Subcutaneous abdominal adipose tissue (tissue), 5 donors: ENCODE measurements around the gene POU6F2.

Source experiments
- H3K27ac ChIP-seq: one replicate; pipeline ENCODE4 v1.7.0; 2013; ENCODE audit warnings: low read depth, mild to moderate bottlenecking, inconsistent platforms, low read length, moderate library complexity
- H3K27me3 ChIP-seq, 5 donors: one replicate each; pipeline ENCODE4 v1.7.0; 2013; ENCODE audit warnings: low read length in 5 of 5, inconsistent platforms in 1 of 5; ENCODE audit not compliant: control insufficient read depth in 5 of 5, insufficient read depth in 4 of 5
- H3K36me3 ChIP-seq, 5 donors: one replicate each; pipeline ENCODE4 v1.7.0; 2013; ENCODE audit warnings: low read length in 5 of 5; ENCODE audit not compliant: control insufficient read depth in 5 of 5, insufficient read depth in 5 of 5
- H3K4me1 ChIP-seq, 5 donors: one replicate each; pipeline ENCODE4 v1.7.0; 2013; ENCODE audit warnings: low read length in 5 of 5, mild to moderate bottlenecking in 3 of 5, moderate library complexity in 1 of 5; ENCODE audit not compliant: control insufficient read depth in 5 of 5, insufficient read depth in 5 of 5
- H3K4me3 ChIP-seq, 5 donors: one replicate each; pipeline ENCODE4 v1.7.0; 2013; ENCODE audit warnings: low read length in 5 of 5, low read depth in 1 of 5
- H3K9ac ChIP-seq, 5 donors: one replicate each; pipeline ENCODE4 v1.7.0; 2013; ENCODE audit warnings: low read length in 5 of 5, mild to moderate bottlenecking in 4 of 5, moderate library complexity in 3 of 5
- H3K9me3 ChIP-seq, 5 donors: one replicate each; pipeline ENCODE4 v1.7.0; 2013; ENCODE audit warnings: low read length in 5 of 5; ENCODE audit not compliant: control insufficient read depth in 5 of 5
- donor health status: healthy.
- donor health status: healthy.
- donor health status: healthy.
- donor health status: healthy.
- donor health status: healthy.

POU6F2 gene

GRCh38 chr7:39270018-39270417, 292.3 kb downstream of the POU6F2 start:
- no peak overlapping the region for H3K27ac ChIP-seq
- H3K4me1 ChIP-seq, result peaks cover 0 to 3% (median 0%) of the 10 kb centered on the region in 5 donors

DNA sequence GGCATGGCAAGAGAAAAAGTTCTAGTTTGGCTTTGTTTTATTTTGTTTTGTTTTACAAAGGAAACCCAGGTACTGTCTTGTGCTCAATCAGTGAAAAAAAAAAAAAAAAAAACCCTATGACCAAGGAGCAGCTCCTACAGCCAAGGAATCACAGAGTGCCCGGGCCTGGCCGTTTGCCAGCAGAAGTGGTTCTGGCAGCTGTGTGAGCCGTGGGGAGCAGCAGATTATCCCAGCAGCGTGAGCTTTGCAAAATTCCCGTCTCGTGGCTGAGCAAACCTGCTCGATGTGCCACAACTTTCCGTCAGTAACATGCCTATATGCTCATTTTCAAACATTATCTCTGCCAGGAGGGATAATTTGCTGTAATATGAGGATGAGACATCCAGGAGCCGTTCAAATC, 293.7 kb downstream of the POU6F2 start:
- H3K9ac ChIP-seq, result no peak overlapping the region
- no peaks in the 10 kb centered on the region for H3K36me3 ChIP-seq
- H3K27me3 ChIP-seq, result no peaks in the 10 kb centered on the region
- H3K9me3 ChIP-seq, result no peaks in the 10 kb centered on the region
- H3K4me1 ChIP-seq, result peaks cover 0 to 3% (median 0%) of the 10 kb centered on the region in 5 donors
- no peak overlapping the region for H3K4me3 ChIP-seq
- no peak overlapping the region for H3K27ac ChIP-seq

More at GRCh38 chr7:39270018-39270417, 292.3 kb downstream of the POU6F2 start:
- Histone ChIP-seq H3K4me3 (no peak overlapping the region), H3K9ac (no peak overlapping the region), H3K27me3 (no peaks in the 10 kb centered on the region), H3K36me3 (no peaks in the 10 kb centered on the region), H3K9me3 (no peaks in the 10 kb centered on the region)

DNA sequence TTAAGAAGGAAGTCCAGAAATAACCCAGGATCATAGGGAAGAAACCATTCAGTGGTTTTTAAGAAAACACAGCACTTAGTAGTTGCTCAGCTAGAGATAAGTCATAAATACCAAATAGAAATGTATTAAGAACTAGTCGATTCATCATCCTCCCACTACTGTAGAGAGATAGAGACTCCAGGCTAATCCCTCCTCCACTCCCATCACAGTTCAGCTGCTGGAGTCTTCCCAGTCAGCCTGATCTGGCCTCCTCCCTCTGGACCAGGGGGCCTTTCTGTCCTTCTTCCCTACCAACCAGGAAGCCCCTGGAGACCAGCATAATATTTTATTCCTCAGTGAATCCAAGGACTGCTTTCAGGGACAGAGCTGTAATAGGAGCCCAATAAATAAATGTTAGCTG, 294.4 kb downstream of the POU6F2 start:
- Histone ChIP-seq H3K27me3 (no peaks in the 10 kb centered on the region), H3K27ac (no peak overlapping the region), H3K36me3 (no peaks in the 10 kb centered on the region), H3K9ac (no peak overlapping the region), H3K4me3 (no peak overlapping the region), H3K9me3 (no peaks in the 10 kb centered on the region), H3K4me1 (peaks cover 0 to 3% (median 0%) of the 10 kb centered on the region in 5 donors)

DNA sequence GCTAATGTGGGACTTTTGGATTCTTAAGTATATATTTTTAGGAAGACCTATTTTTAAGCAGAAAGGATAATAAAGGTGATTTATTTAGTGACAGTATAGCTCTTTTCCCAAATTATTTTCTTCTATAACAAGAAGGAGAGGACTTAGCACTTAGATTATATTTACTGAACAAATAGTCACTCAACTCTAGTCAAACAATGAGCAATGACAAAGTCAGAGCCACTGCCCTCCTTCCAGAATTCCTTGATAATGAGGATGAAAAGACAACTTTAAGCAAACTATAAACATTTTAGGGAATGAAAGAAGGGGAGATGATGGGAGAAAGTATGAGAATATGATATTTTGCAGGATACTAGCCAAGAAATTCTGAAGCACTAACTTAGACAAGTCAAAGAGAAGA, 295.0 kb downstream of the POU6F2 start:
- H3K4me3 ChIP-seq, result no peak overlapping the region
- no peaks in the 10 kb centered on the region for H3K27me3 ChIP-seq
- H3K36me3 ChIP-seq, result no peaks in the 10 kb centered on the region
- H3K4me1 ChIP-seq, result peaks cover 0 to 3% (median 0%) of the 10 kb centered on the region in 5 donors
- H3K9me3 ChIP-seq, result no peaks in the 10 kb centered on the region
- H3K27ac ChIP-seq, result no peak overlapping the region
- no peak overlapping the region for H3K9ac ChIP-seq

DNA sequence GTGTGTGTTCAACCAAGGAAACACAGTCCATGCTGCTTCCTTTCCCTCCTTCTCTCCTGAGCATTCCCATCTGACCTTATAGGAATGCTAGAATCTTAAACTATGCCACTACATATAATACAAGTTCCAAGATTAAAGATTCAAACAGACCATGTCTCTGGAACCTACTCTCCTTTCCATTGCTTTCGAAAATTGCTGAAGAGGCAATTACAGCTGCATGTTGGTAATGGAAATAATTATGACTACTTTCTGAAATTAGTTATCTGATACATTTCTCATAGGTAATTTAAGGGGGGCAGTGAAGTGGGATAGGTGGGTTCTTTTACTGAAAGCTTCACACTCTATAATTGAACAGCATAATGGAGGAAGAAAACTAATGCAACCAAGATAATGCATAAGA, 302.6 kb downstream of the POU6F2 start:
- H3K27me3 ChIP-seq, result no peaks in the 10 kb centered on the region

DNA sequence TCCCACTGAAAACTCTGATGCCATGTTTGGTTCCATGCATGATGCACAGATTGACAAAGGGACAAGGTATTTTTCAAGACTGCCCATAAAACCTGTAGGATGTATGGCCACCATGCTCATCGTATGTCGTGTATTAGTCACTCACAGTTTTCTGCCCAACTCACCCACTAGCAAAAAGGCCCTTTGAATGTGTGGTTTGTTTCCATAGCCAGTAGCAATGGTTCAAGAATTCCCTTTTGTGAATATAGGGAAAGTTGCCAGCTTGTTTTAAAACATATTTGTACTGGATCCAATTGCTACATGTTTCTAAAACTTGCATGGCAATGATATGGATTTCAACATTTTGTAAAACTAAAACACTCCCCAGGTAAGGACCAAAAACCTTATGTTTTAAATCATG, 307.5 kb downstream of the POU6F2 start:
- no peaks in the 10 kb centered on the region for H3K4me1 ChIP-seq
- no peaks in the 10 kb centered on the region for H3K36me3 ChIP-seq
- no peaks in the 10 kb centered on the region for H3K27me3 ChIP-seq
- H3K27ac ChIP-seq, result no peak overlapping the region
- no peak overlapping the region for H3K9ac ChIP-seq
- H3K4me3 ChIP-seq, result no peak overlapping the region
- H3K9me3 ChIP-seq, result no peaks in the 10 kb centered on the region

More for the DNA sequence above, 302.6 kb downstream of the POU6F2 start:
- H3K4me3 ChIP-seq, result no peak overlapping the region
- H3K9ac ChIP-seq, result no peak overlapping the region
- H3K36me3 ChIP-seq, result no peaks in the 10 kb centered on the region
- no peaks in the 10 kb centered on the region for H3K4me1 ChIP-seq
- no peaks in the 10 kb centered on the region for H3K9me3 ChIP-seq
- H3K27ac ChIP-seq, result no peak overlapping the region

GRCh38 chr7:39288303-39288702, 310.6 kb downstream of the POU6F2 start:
- no peak overlapping the region for H3K9ac ChIP-seq
- H3K4me3 ChIP-seq, result no peak overlapping the region
- no peaks in the 10 kb centered on the region for H3K27me3 ChIP-seq
- H3K4me1 ChIP-seq, result no peaks in the 10 kb centered on the region
- no peak overlapping the region for H3K27ac ChIP-seq
- H3K36me3 ChIP-seq, result no peaks in the 10 kb centered on the region
- H3K9me3 ChIP-seq, result no peaks in the 10 kb centered on the region

- Histone ChIP-seq H3K36me3 (no peaks in the 10 kb centered on the region), H3K9ac (no peak overlapping the region), H3K27ac (no peak overlapping the region), H3K4me1 (no peaks in the 10 kb centered on the region), H3K9me3 (no peaks in the 10 kb centered on the region), H3K4me3 (no peak overlapping the region), H3K27me3 (no peaks in the 10 kb centered on the region)
Observed at GRCh38 chr7:39291628-39292410, 314.1 kb downstream of the POU6F2 start.

DNA sequence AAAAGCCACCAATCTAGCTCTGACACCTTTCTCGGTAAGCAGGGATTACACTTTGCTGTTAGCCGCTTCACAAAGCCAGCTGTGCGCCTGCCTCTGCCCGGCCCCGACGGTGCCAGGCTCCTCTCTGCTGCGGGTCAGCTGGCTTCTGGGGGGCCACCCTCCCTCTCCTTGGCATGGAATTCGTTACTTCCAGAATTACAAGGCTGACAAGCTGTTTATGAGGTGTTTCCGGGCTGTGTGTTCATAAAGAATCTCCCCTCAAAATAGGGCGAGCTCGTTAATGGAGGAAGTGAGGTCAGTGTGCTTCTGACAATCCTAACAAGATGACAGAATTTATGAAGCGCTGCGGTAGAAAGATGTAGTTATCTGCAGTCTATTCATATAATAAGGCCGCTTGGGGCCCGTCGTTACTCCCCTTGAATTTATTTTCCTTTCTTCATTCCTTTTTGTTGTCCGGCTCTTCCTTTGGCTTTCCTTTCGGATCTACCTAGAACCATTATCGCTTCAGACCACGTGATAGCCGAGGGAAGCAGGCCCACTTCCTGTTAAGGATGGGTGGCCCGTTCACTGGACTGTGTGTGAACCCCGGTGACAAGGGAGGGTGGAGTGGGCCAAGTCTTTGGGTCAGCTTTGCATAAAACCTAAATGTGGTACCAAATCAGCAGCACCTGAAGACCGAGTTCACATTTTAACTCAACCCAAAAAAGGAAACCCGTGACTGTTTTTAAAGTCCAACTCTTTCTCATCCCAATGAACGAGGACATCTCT, 315.5 kb downstream of the POU6F2 start:
- H3K4me3 ChIP-seq, result no peak overlapping the region
- no peaks in the 10 kb centered on the region for H3K27me3 ChIP-seq
- H3K36me3 ChIP-seq, result no peaks in the 10 kb centered on the region
- no peak overlapping the region for H3K9ac ChIP-seq
- no peak overlapping the region for H3K27ac ChIP-seq
- H3K4me1 ChIP-seq, result no peaks in the 10 kb centered on the region
- H3K9me3 ChIP-seq, result peaks cover 0 to 5% (median 0%) of the 10 kb centered on the region in 5 donors

GRCh38 chr7:39294022-39294421, 316.3 kb downstream of the POU6F2 start:
- no peak overlapping the region for H3K9ac ChIP-seq
- H3K9me3 ChIP-seq, result peaks cover 0 to 5% (median 0%) of the 10 kb centered on the region in 5 donors
- no peaks in the 10 kb centered on the region for H3K27me3 ChIP-seq
- no peak overlapping the region for H3K4me3 ChIP-seq
- no peaks in the 10 kb centered on the region for H3K36me3 ChIP-seq
- no peak overlapping the region for H3K27ac ChIP-seq
- no peaks in the 10 kb centered on the region for H3K4me1 ChIP-seq
